ENCODE measurements around the gene HYAL4.

The HYAL4 gene

DNA sequence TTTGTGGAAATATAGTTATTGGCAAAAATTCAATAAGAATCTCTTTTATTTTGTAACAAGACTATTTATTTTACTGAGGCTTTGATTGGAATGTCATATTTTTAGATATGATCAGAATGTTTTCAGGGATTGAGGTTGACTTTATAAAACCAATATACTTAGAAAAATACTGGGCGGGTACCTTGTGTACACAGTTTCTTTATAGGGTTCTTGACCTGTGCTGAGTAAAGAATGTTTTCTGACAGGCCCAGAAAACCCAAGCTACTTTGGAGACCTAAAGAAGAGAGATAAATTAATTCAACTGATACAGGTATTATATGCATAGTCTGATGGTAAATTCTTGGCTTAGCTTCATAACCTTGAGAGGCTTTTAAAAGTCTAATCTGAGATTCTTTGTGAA is 56.1 kb downstream of the HYAL4 start:
- no peak for DNase-seq (ENCODE audit: low read depth in 2 of 2)

DNA sequence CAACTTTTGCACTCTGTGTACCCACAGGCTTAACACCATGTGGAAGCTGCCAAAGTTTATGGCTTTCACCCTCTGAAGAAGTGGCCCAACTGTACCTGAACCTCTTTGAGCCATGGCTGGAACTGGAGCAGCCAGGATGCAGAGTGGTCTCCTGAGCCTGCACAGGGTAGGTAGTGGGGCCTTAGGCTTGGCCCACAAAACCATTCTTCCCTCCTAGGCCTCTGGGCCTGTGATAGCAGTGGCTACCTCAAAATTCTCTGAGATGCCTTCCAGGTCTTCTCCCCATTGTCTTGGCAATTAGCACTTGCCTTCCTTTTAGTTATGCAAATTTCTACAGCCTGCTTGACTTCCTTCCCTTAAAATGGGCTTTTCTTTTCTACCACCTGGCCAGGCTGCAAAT is 60.7 kb downstream of the HYAL4 start:
- DNase-seq (ENCODE audit: low read depth in 2 of 2) = no peak

DNA sequence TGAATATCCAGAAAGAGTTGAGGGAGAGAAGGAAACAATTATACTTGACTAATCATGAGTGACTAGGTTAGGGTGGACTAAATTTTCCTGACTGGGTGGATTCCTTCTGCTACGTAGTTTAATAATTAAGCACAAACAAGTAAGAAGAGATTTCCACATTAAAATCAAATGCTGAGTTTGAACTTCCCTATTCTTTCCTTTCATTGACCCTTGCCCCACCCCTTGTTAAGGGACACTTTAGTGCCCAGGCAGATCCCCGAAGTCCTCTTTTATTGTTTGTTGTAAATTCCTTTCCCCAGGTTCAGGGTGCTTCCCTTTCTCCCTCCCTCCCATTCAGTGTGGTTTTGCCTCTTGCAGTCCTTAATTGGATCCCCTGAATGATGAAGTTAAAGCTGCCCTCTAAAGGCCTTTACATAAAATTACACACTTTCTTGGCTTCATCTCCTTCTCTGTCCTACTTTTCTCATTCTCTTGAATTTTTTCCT is 71.3 kb downstream of the HYAL4 start:
- DNase-seq (ENCODE audit: low read depth in 2 of 2) = no peak

DNA sequence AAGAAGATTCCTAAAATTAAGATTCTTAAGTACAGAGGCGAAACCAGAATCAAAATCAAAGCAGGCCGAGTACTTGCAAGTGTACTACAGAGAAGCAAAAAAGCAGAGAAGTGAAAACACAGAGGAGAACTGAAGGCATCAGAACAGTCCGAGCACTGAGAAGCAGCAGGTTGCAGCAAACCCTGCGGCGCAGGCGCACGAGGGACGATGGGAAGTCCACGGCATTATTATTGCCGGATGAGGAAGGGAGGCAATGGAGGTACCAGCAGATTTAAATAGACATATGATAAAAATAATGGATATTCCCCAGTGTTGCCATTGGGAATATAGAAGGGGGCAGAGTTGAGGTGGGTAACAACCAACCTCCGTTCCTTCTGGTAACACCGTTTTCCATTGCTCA is 72.9 kb downstream of the HYAL4 start:
- DNase-seq (ENCODE audit: low read depth in 2 of 2) = no peak

DNA sequence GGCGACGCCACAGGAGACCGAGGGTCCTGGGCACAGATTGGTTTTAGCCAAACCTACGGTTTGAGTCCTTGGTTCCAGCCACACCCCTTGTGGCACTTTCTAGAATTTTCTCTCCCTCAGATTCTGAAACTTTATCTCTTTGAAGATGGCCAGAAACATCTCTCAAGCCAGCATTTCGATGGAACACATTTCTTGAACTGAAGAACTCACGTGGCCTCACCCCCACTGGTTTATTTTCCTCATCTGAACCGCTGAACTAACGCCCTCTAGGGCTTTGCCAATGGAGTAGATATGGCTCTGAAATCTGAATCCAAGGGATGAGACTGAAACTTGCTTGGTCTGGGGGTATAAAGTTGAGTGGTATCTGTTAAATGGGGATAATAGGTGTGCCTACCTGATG is 73.3 kb downstream of the HYAL4 start:
- DNase-seq (ENCODE audit: low read depth in 2 of 2) = no peak

DNA sequence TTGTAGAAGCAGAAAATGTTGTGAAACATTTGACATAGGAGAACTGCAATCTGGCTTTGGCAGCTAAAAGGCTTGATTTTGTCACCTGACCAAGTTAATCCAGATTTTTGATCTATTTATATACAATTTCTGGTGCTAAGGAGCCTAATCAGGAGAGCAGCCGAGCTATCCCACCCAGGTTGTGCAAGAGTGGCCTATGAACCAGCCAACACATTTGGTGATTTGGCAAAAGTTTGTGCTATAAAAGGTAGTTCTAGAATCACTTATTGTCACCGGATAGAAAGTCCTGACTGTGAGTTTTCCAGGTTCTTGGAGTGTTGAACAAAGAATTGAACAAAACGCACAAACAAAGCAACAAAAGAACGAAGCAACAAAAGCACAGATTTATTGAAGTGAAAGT is 78.6 kb downstream of the HYAL4 start:
- DNase-seq (ENCODE audit: low read depth in 2 of 2) = no peak

DNA sequence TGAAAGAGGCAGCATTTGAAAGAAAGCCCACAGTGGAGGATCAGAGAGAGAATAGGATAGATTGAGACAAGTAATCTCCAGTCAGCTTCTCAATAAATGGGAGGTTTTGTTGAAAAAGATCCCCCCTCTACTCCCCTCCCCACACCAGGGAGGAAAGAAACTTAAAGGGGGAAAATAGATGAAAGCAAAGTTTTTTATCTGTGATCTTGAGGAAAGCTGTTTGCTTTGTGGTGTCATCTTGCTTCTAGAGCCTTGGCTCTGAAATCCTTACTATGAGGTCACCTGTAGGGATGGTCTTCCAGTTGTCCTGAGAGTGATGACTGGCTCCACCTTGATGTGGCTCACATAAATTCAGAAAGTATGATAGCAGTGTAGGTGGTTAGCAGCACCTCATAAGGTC is 80.0 kb downstream of the HYAL4 start, which contains the start of gene SPAM1:
TSS of gene SPAM1 (plus strand) at position 301 of the 400 bp plus-strand sequence. CDS start 28,330 bp downstream, outside the sequence.
- no peak for DNase-seq (ENCODE audit: low read depth in 2 of 2)

All from stimulated activated CD8-positive, alpha-beta memory T cell treated with anti-CD3 and anti-CD28 coated beads, Interleukin-7, amount 100 ng/mL, for 1 hour (primary cell).